Small intestine (tissue), 7 donors: ENCODE measurements around the gene SH2D7. TPM values are rescaled to one million over a fixed set of nuclear protein-coding genes. Genes with fewer than 3 reads are reported as not detected.

Experiments used
- DNase-seq, 2 donors: peaks; one replicate each; pipeline versions ENCODE4 v3.0.0 to v3.0.0-alpha.2; 2013
- FAIRE-seq: peaks from 2 replicates; lab custom pipeline; 2012; peaks lifted over from hg19 to GRCh38; lab: Jason Lieb, UNC
- H3K27ac ChIP-seq, 3 donors: one replicate each; pipeline ENCODE4 v1.5.1; 2013; ENCODE audit warnings: low read length in 2 of 3, mild to moderate bottlenecking in 2 of 3, control low read depth in 1 of 3, inconsistent platforms in 1 of 3, low read depth in 1 of 3, moderate library complexity in 1 of 3
- H3K27me3 ChIP-seq, 3 donors: one replicate each; pipeline ENCODE4 v1.6.1; 2013; ENCODE audit warnings: low read length in 3 of 3, inconsistent platforms in 1 of 3; ENCODE audit not compliant: control insufficient read depth in 3 of 3, insufficient read depth in 3 of 3
- H3K36me3 ChIP-seq, 3 donors: one replicate each; pipeline ENCODE4 v1.6.1; 2013; ENCODE audit warnings: low read length in 3 of 3, inconsistent platforms in 1 of 3, low read depth in 1 of 3, mild to moderate bottlenecking in 1 of 3, moderate library complexity in 1 of 3; ENCODE audit not compliant: control insufficient read depth in 3 of 3, insufficient read depth in 2 of 3
- H3K4me1 ChIP-seq, 3 donors: one replicate each; pipeline ENCODE4 v1.6.1; 2013; ENCODE audit warnings: low read length in 2 of 3, inconsistent platforms in 1 of 3, low read depth in 1 of 3, mild to moderate bottlenecking in 1 of 3, moderate library complexity in 1 of 3; ENCODE audit not compliant: control insufficient read depth in 3 of 3, insufficient read depth in 2 of 3
- H3K4me3 ChIP-seq, 3 donors: one replicate each; pipeline ENCODE4 v1.5.1; 2013; ENCODE audit warnings: low read length in 3 of 3, control low read depth in 1 of 3, inconsistent platforms in 1 of 3, low read depth in 1 of 3, mild to moderate bottlenecking in 1 of 3, moderate library complexity in 1 of 3
- H3K9me3 ChIP-seq, 2 donors: one replicate each; pipeline ENCODE4 v1.6.1; 2013; ENCODE audit warnings: low read depth in 1 of 2, low read length in 1 of 2; ENCODE audit not compliant: control insufficient read depth in 2 of 2, insufficient read depth in 1 of 2
- WGBS, 3 donors: extraction: QIAGEN DNeasy Blood & Tissue Kit; methylation state at CpG; one replicate each; pipeline ENCODE4 v1.1.7; 2013; 5-methylcytosine and 5-hydroxymethylcytosine counted together
- polyA plus RNA-seq, 4 donors: library from polyadenylated mRNA; stranded (reverse) in 3 of 4; unstranded in 1 of 4; fragments of 200-250 nt in 3 of 4; fragments of 120-200 nt in 1 of 4; gene quantifications; one replicate each; pipeline versions ENCODE4 v1.2.1 to v1.2.3, GENCODE V29; 2013
- donor health status: healthy with polysubstance abuse.
- donor health status: control.
- donor health status: control.
- donor health status: Bipolar disorder and iron deficiency.
- donor health status: healthy.

SH2D7 gene
- polyA plus RNA-seq, 4 donors = 1.7 to 3.8 (median 2.7) TPM

GRCh38 chr15:78050441-78050809 lies 41.9 kb upstream of the SH2D7 start:
- 4 to 38% (median 5%) methylated on average over 1 of the region's 1 CpG for WGBS, 3 donors
- peaks cover 31 to 70% (median 57%) of the 10 kb centered on the region in 3 donors for H3K4me1 ChIP-seq
- H3K27me3 ChIP-seq = no peaks in the 10 kb centered on the region
- FAIRE-seq = no peak
- H3K36me3 ChIP-seq = peaks cover 0 to 34% (median 0%) of the 10 kb centered on the region in 3 donors
- peak; percentile 47 to 56 for DNase-seq
- no peaks in the 10 kb centered on the region for H3K9me3 ChIP-seq
- peak overlapping the region; percentile 54 to 89 (median 80) for H3K27ac ChIP-seq
- no peak overlapping the region for H3K4me3 ChIP-seq

GRCh38 chr15:78050826-78051225 lies 41.5 kb upstream of the SH2D7 start:
- H3K4me3 ChIP-seq = no peak overlapping the region
- FAIRE-seq (no peak), DNase-seq (no peak)
- peak overlapping the region; percentile 54 to 89 (median 80) for H3K27ac ChIP-seq
- 36 to 56% (median 50%) methylated on average over 1 of the region's 1 CpG for WGBS, 3 donors
- H3K27me3 ChIP-seq = no peaks in the 10 kb centered on the region
- peaks cover 0 to 34% (median 0%) of the 10 kb centered on the region in 3 donors for H3K36me3 ChIP-seq
- peaks cover 35 to 73% (median 61%) of the 10 kb centered on the region in 3 donors for H3K4me1 ChIP-seq
- no peaks in the 10 kb centered on the region for H3K9me3 ChIP-seq

- DNase-seq = no peak
- Histone ChIP-seq H3K4me3 (no peak overlapping the region), H3K4me1 (peaks cover 32 to 81% (median 65%) of the 10 kb centered on the region in 3 donors), H3K27me3 (no peaks in the 10 kb centered on the region), H3K27ac (peak overlapping the region; percentile 54 to 90 (median 82)), H3K36me3 (peaks cover 0 to 36% (median 0%) of the 10 kb centered on the region in 3 donors), H3K9me3 (no peaks in the 10 kb centered on the region)
- WGBS, 3 donors = 7 to 32% (median 16%) methylated on average over 3 of the region's 3 CpGs
- FAIRE-seq = no peak
These were observed 40.8 kb upstream of the SH2D7 start for GRCh38 chr15:78051596-78051995.

- FAIRE-seq = no peak
- peaks cover 0 to 34% (median 0%) of the 10 kb centered on the region in 3 donors for H3K36me3 ChIP-seq
- no peaks in the 10 kb centered on the region for H3K27me3 ChIP-seq
- no peaks in the 10 kb centered on the region for H3K9me3 ChIP-seq
- peak overlapping the region; percentile 54 to 90 (median 82) for H3K27ac ChIP-seq
- peaks cover 32 to 83% (median 64%) of the 10 kb centered on the region in 3 donors for H3K4me1 ChIP-seq
- H3K4me3 ChIP-seq = no peak overlapping the region
- DNase-seq = peak; percentile 76 to 85
These were observed 40.4 kb upstream of the SH2D7 start for GRCh38 chr15:78052001-78052401.

GRCh38 chr15:78052545-78052944 lies 39.8 kb upstream of the SH2D7 start:
- H3K4me1 ChIP-seq = peaks cover 30 to 82% (median 61%) of the 10 kb centered on the region in 3 donors
- peak overlapping the region; percentile 54 to 90 (median 82) for H3K27ac ChIP-seq
- peaks cover 0 to 30% (median 0%) of the 10 kb centered on the region in 3 donors for H3K36me3 ChIP-seq
- H3K9me3 ChIP-seq = no peaks in the 10 kb centered on the region
- FAIRE-seq = no peak
- no peak overlapping the region for H3K4me3 ChIP-seq
- no peaks in the 10 kb centered on the region for H3K27me3 ChIP-seq
- 48 to 82% (median 67%) methylated on average over 5 of the region's 5 CpGs for WGBS, 3 donors
- no peak for DNase-seq

- FAIRE-seq = no peak
- DNase-seq = no peak
- H3K27me3 ChIP-seq = no peaks in the 10 kb centered on the region
- no peaks in the 10 kb centered on the region for H3K9me3 ChIP-seq
- 68 to 81% (median 71%) methylated on average over 2 of the region's 2 CpGs for WGBS, 3 donors
- H3K27ac ChIP-seq = no peak overlapping the region
- H3K4me1 ChIP-seq = peaks cover 34 to 85% (median 60%) of the 10 kb centered on the region in 3 donors
- H3K36me3 ChIP-seq = peaks cover 0 to 28% (median 0%) of the 10 kb centered on the region in 3 donors
- no peak overlapping the region for H3K4me3 ChIP-seq
These were observed 37.8 kb upstream of the SH2D7 start for GRCh38 chr15:78054518-78054917.

- Histone ChIP-seq H3K4me1 (peaks cover 32 to 81% (median 60%) of the 10 kb centered on the region in 3 donors), H3K36me3 (peaks cover 0 to 27% (median 0%) of the 10 kb centered on the region in 3 donors), H3K9me3 (no peaks in the 10 kb centered on the region), H3K27me3 (no peaks in the 10 kb centered on the region), H3K4me3 (no peak overlapping the region), H3K27ac (no peak overlapping the region)
- WGBS, 3 donors = 71 to 90% (median 89%) methylated on average over 1 of the region's 1 CpG
- no peak for FAIRE-seq
- no peak for DNase-seq
These were observed 37.4 kb upstream of the SH2D7 start for GRCh38 chr15:78054966-78055365.

GRCh38 chr15:78055919-78056713 lies 36.2 kb upstream of the SH2D7 start:
- peak; percentile 67 to 82 for DNase-seq
- Histone ChIP-seq H3K9me3 (no peaks in the 10 kb centered on the region), H3K4me3 (no peak overlapping the region), H3K36me3 (peaks cover 0 to 26% (median 0%) of the 10 kb centered on the region in 3 donors), H3K27me3 (no peaks in the 10 kb centered on the region), H3K4me1 (peaks cover 25 to 70% (median 50%) of the 10 kb centered on the region in 3 donors), H3K27ac (peak overlapping the region; percentile 65 to 85 (median 74))
- FAIRE-seq = no peak
- 14 to 28% (median 28%) methylated on average over 2 of the region's 2 CpGs for WGBS, 3 donors
